ENCODE measurements around the gene GGTLC2.

GGTLC2 gene

GRCh38 chr22:22692707-22693530 lies 48.5 kb downstream of the GGTLC2 start:
- DNase-seq = no peak

GRCh38 chr22:22693531-22693884 lies 49.1 kb downstream of the GGTLC2 start:
- no peak for DNase-seq

GRCh38 chr22:22694106-22694505 lies 49.7 kb downstream of the GGTLC2 start:
- no peak for DNase-seq

- no peak for DNase-seq
Measured at GRCh38 chr22:22696104-22696503, 51.7 kb downstream of the GGTLC2 start.
